Common myeloid progenitor, CD34-positive (primary cell): Measurements from ENCODE around the gene GRK3.

Source experiments
- CTCF ChIA-PET: fragments of 350-600 bp; sonication (Branson Sonifier 250); formaldehyde crosslinking; loops from one replicate; lab custom pipeline; 2021; ENCODE audit warnings: antibody characterized with exemption; lab: Charles Lee
- POLR2A ChIA-PET: fragments of 350-600 bp; sonication (Branson Sonifier 250); formaldehyde crosslinking; loops from one replicate; lab custom pipeline; 2021; ENCODE audit warnings: antibody characterized with exemption; lab: Charles Lee
- DNase-seq, 3 donors: peaks; one replicate each; pipeline versions ENCODE4 v3.0.0 to v3.0.0-alpha.2; 2013
- H3K27ac ChIP-seq, 2 experiments: 1 replicate in 1 of 2; 2 replicates in 1 of 2; pipeline ENCODE4 v1.7.0; 2013; ENCODE audit warnings: inconsistent platforms in 2 of 2, low read length in 2 of 2, mild to moderate bottlenecking in 2 of 2, low read depth in 1 of 2, moderate library complexity in 1 of 2; ENCODE audit not compliant: severe bottlenecking in 2 of 2, insufficient read depth in 1 of 2, poor library complexity in 1 of 2
- H3K27me3 ChIP-seq, 5 experiments: replicated peaks in 2 of 5; 1 replicate in 3 of 5; 2 replicates in 2 of 5; pipeline versions ENCODE4 v1.6.1 to v1.7.0; 2013; ENCODE audit warnings: low read length in 4 of 5, mild to moderate bottlenecking in 2 of 5, moderate library complexity in 2 of 5, inconsistent platforms in 1 of 5; ENCODE audit not compliant: insufficient read depth in 5 of 5, control insufficient read depth in 4 of 5
- H3K36me3 ChIP-seq, 4 experiments: 1 replicate in 2 of 4; 2 replicates in 2 of 4; pipeline versions ENCODE4 v1.6.1 to v1.7.0; 2013; ENCODE audit warnings: low read length in 3 of 4, control low read depth in 1 of 4, mild to moderate bottlenecking in 1 of 4; ENCODE audit not compliant: control insufficient read depth in 4 of 4, insufficient read depth in 4 of 4
- H3K4me1 ChIP-seq, 4 experiments: 1 replicate in 3 of 4; 2 replicates in 1 of 4; pipeline versions ENCODE4 v1.6.1 to v1.7.1; 2013; ENCODE audit warnings: low read length in 3 of 4, mild to moderate bottlenecking in 3 of 4, control low read depth in 1 of 4, inconsistent platforms in 1 of 4, moderate library complexity in 1 of 4; ENCODE audit not compliant: control insufficient read depth in 4 of 4, insufficient read depth in 4 of 4; ENCODE audit errors: control extremely low read depth in 1 of 4
- H3K4me3 ChIP-seq, 7 experiments: 1 replicate in 4 of 7; 2 replicates in 3 of 7; pipeline versions ENCODE4 v1.5.1 to v1.7.0; 2013; ENCODE audit warnings: mild to moderate bottlenecking in 7 of 7, low read length in 6 of 7, moderate library complexity in 6 of 7, inconsistent platforms in 2 of 7, low read depth in 2 of 7, control low read depth in 1 of 7; ENCODE audit not compliant: insufficient read depth in 4 of 7, control insufficient read depth in 1 of 7; ENCODE audit errors: extremely low read depth in 1 of 7
- H3K9me3 ChIP-seq, 5 experiments: 1 replicate in 4 of 5; 2 replicates in 1 of 5; pipeline versions ENCODE4 v1.6.1 to v1.7.1; 2013; ENCODE audit warnings: low read length in 4 of 5, mild to moderate bottlenecking in 2 of 5, inconsistent platforms in 1 of 5, low read depth in 1 of 5, moderate library complexity in 1 of 5; ENCODE audit not compliant: control insufficient read depth in 4 of 5, insufficient read depth in 2 of 5; ENCODE audit errors: control extremely low read depth in 1 of 5
- WGBS: methylation state at CpG from one replicate; pipeline ENCODE4 v1.1.5; 2013; ENCODE audit not compliant: insufficient coverage; 5-methylcytosine and 5-hydroxymethylcytosine counted together

Gene GRK3

DNA sequence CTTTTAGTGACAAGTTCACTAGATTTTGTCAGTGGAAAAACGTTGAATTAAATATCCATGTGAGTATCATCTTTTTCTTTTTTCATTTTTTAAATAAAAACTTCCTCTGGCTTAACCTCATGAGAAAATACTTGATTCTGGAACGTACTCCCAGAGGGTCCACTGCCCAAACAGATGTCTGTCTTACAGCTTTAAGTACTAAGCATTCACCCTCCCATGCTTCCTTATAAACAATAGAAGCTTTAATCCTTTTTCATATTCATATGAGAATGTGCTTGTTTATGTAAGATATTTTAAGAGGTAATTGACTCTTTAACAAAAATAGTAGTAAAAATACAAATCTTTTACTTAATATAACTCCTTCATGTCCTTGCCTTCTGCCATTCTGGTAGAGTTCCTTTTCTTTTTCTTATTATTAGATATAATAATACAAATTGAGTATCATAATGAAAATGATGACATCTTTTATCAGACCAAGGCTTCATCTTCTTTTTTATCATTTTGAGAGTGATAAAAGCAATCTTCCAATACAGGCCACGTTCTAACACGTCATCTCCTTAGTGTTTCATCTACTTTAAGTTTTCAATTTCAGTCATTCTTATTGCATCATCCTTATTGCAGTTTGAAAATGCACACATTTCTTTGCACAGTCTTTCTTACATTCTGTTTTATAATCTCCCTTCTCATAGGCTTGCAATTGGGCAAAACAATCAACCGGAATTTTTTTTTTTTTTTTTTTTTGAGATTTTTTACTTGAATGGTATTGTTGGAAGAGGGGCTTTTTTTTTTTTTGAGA lies 108.0 kb downstream of the GRK3 start:
- no peak overlapping the region for H3K4me3 ChIP-seq
- no peaks in the 10 kb centered on the region for H3K27me3 ChIP-seq
- DNase-seq = no peak
- ChIA-PET POLR2A (no interaction called here), CTCF (no interaction called here)
- H3K9me3 ChIP-seq = no peaks in the 10 kb centered on the region
- WGBS = 100% methylated on average over 3 of the region's 5 CpGs
- peaks cover 0 to 28% (median 9%) of the 10 kb centered on the region in 4 experiments for H3K36me3 ChIP-seq
- no peak overlapping the region for H3K27ac ChIP-seq
- H3K4me1 ChIP-seq = peaks cover 0 to 9% (median under 1%) of the 10 kb centered on the region in 4 experiments

DNA sequence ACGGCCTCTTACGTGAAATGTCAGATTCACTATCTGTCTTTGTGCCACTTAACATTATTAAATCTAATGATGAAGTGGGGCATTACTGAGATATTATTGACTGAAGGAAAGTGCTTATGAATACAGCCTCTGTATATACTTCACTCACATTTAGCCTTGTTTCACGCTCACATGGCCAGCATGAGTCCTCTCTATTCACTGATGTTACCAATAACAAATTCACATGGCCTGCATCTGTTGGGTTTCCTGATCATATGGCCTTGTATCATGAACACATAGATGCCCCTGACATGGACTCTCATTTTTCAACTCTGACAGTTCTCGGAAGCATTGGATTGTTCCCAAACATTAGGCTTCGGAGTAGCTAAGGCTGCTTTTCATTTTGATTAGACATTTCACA lies 109.2 kb downstream of the GRK3 start:
- POLR2A ChIA-PET = no interaction called here
- H3K27me3 ChIP-seq = no peaks in the 10 kb centered on the region
- CTCF ChIA-PET = interaction anchor here (1.1 kb wide), 1 partner anchor 129 kb away, joined by 3 read pairs; no protein-coding TSS in a partner anchor
- peaks cover 0 to 8% (median under 1%) of the 10 kb centered on the region in 4 experiments for H3K4me1 ChIP-seq
- no peak overlapping the region for H3K27ac ChIP-seq
- WGBS = 100% methylated on average over 1 of the region's 5 CpGs
- H3K36me3 ChIP-seq = peaks cover 0 to 26% (median 9%) of the 10 kb centered on the region in 4 experiments
- H3K4me3 ChIP-seq = no peak overlapping the region
- no peaks in the 10 kb centered on the region for H3K9me3 ChIP-seq
- DNase-seq = no peak

DNA sequence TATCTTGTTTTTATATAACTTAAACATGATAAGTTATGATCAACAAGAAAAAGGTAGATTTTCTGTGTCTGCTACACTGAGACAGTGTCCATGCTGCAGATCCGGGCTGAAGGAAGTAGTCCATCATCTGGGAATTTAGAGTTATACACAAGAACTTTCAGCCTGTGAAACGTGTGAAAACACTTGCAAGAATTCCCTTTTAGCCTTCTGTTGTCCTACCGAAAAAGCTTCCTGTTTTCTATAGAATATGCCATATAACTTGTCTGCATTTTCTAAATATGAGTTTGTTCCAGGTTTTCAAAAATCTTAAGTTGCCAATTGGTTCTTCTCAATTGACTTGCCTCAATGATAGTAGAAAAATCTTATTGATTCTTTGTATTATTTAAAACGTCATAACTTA lies 113.2 kb downstream of the GRK3 start:
- H3K4me1 ChIP-seq = no peaks in the 10 kb centered on the region

DNA sequence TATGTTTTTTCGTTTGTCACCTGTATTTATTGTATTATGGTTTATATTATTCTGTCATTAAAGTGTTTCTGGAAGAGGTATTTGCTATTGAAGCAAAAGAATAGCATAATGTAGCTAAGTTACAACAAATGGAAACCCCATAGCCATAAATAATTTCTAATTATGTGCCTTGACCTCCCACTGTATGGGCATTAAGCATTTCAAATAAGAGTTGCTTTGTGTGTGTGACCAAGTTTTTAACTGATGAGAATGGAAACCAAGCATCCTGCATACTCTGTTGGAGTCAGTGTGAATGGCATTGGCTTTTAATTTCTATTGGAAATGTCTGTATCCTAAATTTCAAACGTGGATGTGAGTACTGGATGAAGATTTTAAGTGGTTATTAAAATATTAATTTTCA lies 115.6 kb downstream of the GRK3 start:
- Histone ChIP-seq H3K27ac (no peak overlapping the region), H3K27me3 (no peaks in the 10 kb centered on the region), H3K9me3 (peaks cover 0 to 3% (median 0%) of the 10 kb centered on the region in 5 experiments), H3K36me3 (peaks cover 12 to 30% (median 18%) of the 10 kb centered on the region in 4 experiments), H3K4me1 (no peaks in the 10 kb centered on the region), H3K4me3 (no peak overlapping the region)
- ChIA-PET POLR2A (no interaction called here), CTCF (no interaction called here)
- WGBS = 80% methylated on average over 1 of the region's 2 CpGs
- DNase-seq = no peak

More for the DNA sequence above, 113.2 kb downstream of the GRK3 start:
- no peak overlapping the region for H3K27ac ChIP-seq
- no peaks in the 10 kb centered on the region for H3K27me3 ChIP-seq
- CTCF ChIA-PET = no interaction called here
- POLR2A ChIA-PET = no interaction called here
- H3K36me3 ChIP-seq = peaks cover 5 to 43% (median 21%) of the 10 kb centered on the region in 4 experiments
- H3K9me3 ChIP-seq = no peaks in the 10 kb centered on the region
- WGBS = 91% methylated on average over 1 of the region's 4 CpGs
- H3K4me3 ChIP-seq = no peak overlapping the region
- no peak for DNase-seq

DNA sequence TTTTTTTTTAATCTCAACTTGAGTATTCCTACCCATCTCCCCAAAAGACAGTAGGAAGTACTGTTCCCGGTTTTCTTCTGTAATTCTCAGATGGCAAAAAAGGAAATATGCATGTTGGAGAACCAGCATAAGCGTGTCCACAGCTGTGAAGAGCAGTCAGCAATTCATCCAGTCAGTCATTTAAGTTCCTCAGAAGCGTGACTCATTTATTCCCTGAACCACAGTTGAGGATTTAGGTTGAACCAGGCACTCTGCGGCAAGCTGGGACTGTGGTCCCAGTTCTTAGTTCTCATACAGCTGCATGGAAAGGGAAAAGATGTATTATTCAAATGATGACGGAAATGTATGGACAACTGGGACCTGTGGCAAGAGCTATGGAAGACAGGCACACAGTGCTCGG lies 116.5 kb downstream of the GRK3 start:
- Histone ChIP-seq H3K9me3 (peaks cover 0 to 3% (median 0%) of the 10 kb centered on the region in 5 experiments), H3K27ac (no peak overlapping the region), H3K27me3 (no peaks in the 10 kb centered on the region), H3K4me3 (no peak overlapping the region), H3K4me1 (no peaks in the 10 kb centered on the region), H3K36me3 (peaks cover 10 to 24% (median 17%) of the 10 kb centered on the region in 4 experiments)
- 98% methylated on average over 5 of the region's 6 CpGs for WGBS
- POLR2A ChIA-PET = no interaction called here
- CTCF ChIA-PET = interaction anchor here (0.9 kb wide), 1 partner anchor 137 kb away, joined by 3 read pairs; no protein-coding TSS in a partner anchor
- DNase-seq = no peak

DNA sequence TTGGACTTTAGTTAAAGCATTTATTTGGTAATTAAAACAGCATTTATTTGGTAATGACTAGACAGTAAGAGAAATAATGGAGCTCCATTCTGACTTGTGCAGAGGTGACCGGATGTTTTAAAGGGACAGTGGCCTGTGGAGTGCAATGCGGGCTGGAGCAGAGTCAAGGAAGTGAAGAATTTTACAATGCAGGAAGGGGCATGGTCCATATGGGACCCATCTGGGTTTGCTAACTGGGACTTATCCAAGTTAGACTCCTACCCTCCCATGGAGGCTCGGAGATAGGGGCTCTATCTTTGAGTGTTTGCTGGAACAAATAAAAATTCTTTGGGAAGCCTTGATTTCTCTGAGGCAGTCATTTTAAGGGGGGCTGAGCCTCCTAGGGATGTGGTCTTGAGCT lies 117.6 kb downstream of the GRK3 start:
- H3K4me1 ChIP-seq = no peaks in the 10 kb centered on the region
- DNase-seq = no peak
- H3K36me3 ChIP-seq = peaks cover 12 to 21% (median 16%) of the 10 kb centered on the region in 4 experiments
- H3K4me3 ChIP-seq = no peak overlapping the region
- no peaks in the 10 kb centered on the region for H3K27me3 ChIP-seq
- H3K27ac ChIP-seq = no peak overlapping the region
- CTCF ChIA-PET = interaction anchor here (0.9 to 1.0 kb wide), 3 partner anchors 19 to 138 kb away, joined by 3 to 4 read pairs (median 3); no protein-coding TSS in a partner anchor
- POLR2A ChIA-PET = interaction anchor here (0.6 kb wide), 1 partner anchor 34 kb away, joined by 3 read pairs; no protein-coding TSS in a partner anchor
- WGBS = 96% methylated on average over 3 of the region's 3 CpGs
- H3K9me3 ChIP-seq = peaks cover 0 to 3% (median 0%) of the 10 kb centered on the region in 5 experiments

DNA sequence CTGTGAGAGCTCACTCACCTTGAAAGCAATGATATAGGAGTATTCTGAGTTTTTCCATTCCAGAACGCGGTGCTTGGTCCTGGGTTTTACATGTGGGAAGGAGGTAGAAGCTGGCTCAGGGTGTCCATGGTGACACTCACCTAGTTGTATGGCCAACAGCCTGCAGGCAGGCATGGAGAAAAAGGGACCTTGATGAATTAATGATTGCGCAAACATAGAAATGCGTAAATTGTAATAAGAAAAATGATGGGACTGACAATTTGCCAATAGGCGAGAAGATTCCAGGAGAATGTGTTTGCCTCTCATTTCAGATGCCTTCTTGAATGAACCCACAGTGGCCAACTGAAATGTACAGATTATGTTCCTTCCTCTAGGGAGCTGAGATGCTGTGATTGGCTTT lies 124.2 kb downstream of the GRK3 start:
- CTCF ChIA-PET = interaction anchor here (0.6 kb wide), 1 partner anchor 20 kb away, joined by 3 read pairs; no protein-coding TSS in a partner anchor
- Histone ChIP-seq H3K36me3 (peaks cover 16 to 37% (median 29%) of the 10 kb centered on the region in 4 experiments), H3K4me1 (no peaks in the 10 kb centered on the region), H3K27me3 (no peaks in the 10 kb centered on the region), H3K4me3 (no peak overlapping the region), H3K27ac (no peak overlapping the region), H3K9me3 (no peaks in the 10 kb centered on the region)
- POLR2A ChIA-PET = no interaction called here
- no peak for DNase-seq
- 98% methylated on average over 5 of the region's 5 CpGs for WGBS
